NOMO-1 (cell line): ENCODE measurements around the gene CNTNAP2.

ENCODE experiments used
- DNase-seq, 2 experiments: peaks; one replicate each; lab custom pipeline; 2025; ENCODE audit not compliant: unreplicated experiment in 2 of 2; lab: John Stamatoyannopoulos, UW

The CNTNAP2 gene

GRCh38 chr7:147418966-147419365 is 1302.4 kb downstream of the CNTNAP2 start:
- DNase-seq: no peak

GRCh38 chr7:147423875-147424274 is 1307.3 kb downstream of the CNTNAP2 start:
- no peak for DNase-seq

- no peak for DNase-seq
These were observed 1311.5 kb downstream of the CNTNAP2 start for GRCh38 chr7:147428075-147428474.

- DNase-seq: no peak
These were observed 1313.4 kb downstream of the CNTNAP2 start for GRCh38 chr7:147429961-147430360.

GRCh38 chr7:147432079-147432478 is 1315.5 kb downstream of the CNTNAP2 start:
- no peak for DNase-seq

- no peak for DNase-seq
These were observed 1316.0 kb downstream of the CNTNAP2 start for GRCh38 chr7:147432576-147432975.

- no peak for DNase-seq
These were observed 1320.1 kb downstream of the CNTNAP2 start for GRCh38 chr7:147436718-147437117.

- DNase-seq: no peak
These were observed 1321.6 kb downstream of the CNTNAP2 start for GRCh38 chr7:147438216-147438615.

GRCh38 chr7:147443942-147444341 is 1327.3 kb downstream of the CNTNAP2 start:
- DNase-seq: no peak

GRCh38 chr7:147452816-147453215 is 1336.2 kb downstream of the CNTNAP2 start:
- DNase-seq: no peak

GRCh38 chr7:147465223-147465622 is 1348.6 kb downstream of the CNTNAP2 start:
- no peak for DNase-seq

GRCh38 chr7:147472556-147472955 is 1356.0 kb downstream of the CNTNAP2 start:
- no peak for DNase-seq

GRCh38 chr7:147474862-147475261 is 1358.3 kb downstream of the CNTNAP2 start:
- no peak for DNase-seq

- no peak for DNase-seq
These were observed 1360.9 kb downstream of the CNTNAP2 start for GRCh38 chr7:147477526-147477925.

- DNase-seq: no peak
These were observed 1362.2 kb downstream of the CNTNAP2 start for GRCh38 chr7:147478796-147479195.

- no peak for DNase-seq
These were observed 1367.2 kb downstream of the CNTNAP2 start for GRCh38 chr7:147483634-147484292.

GRCh38 chr7:147485660-147486210 is 1369.1 kb downstream of the CNTNAP2 start:
- DNase-seq: no peak

- DNase-seq: no peak
These were observed 1376.0 kb downstream of the CNTNAP2 start for GRCh38 chr7:147492606-147493005.

GRCh38 chr7:147496209-147496608 is 1379.6 kb downstream of the CNTNAP2 start:
- no peak for DNase-seq

GRCh38 chr7:147497246-147497645 is 1380.6 kb downstream of the CNTNAP2 start:
- DNase-seq: no peak

- DNase-seq: no peak
These were observed 1381.5 kb downstream of the CNTNAP2 start for GRCh38 chr7:147498081-147498480.

- DNase-seq: no peak
These were observed 1392.5 kb downstream of the CNTNAP2 start for GRCh38 chr7:147509035-147509501.
